Activated B cell treated with CpG ODN at 0.5 μM for 24 hours (primary cell): ENCODE results near the gene DCUN1D5. TPM values are rescaled to one million over a fixed set of nuclear protein-coding genes. Genes with fewer than 3 reads are reported as not detected.
A peak's percentile ranks its signal among the peaks of the same experiment; 100 is the strongest.

ENCODE experiments used
- ATAC-seq: fragments of 200-7000 bp; cut with Tn5 transposase; one replicate; pipeline ENCODE4 v1.10.0; 2021; ENCODE audit warnings: low read depth, mild to moderate bottlenecking, moderate library complexity
- CTCF ChIA-PET: fragments of 350-600 bp; sonication (Branson Sonifier 250); formaldehyde crosslinking; loops from one replicate; lab custom pipeline; 2021; ENCODE audit warnings: antibody characterized with exemption; lab: Charles Lee
- POLR2A ChIA-PET: fragments of 350-600 bp; sonication (Branson Sonifier 250); formaldehyde crosslinking; loops from one replicate; lab custom pipeline; 2021; ENCODE audit warnings: antibody characterized with exemption; lab: Charles Lee
- DNase-seq: peaks from one replicate; pipeline ENCODE4 v3.0.0; 2022
- H3K27ac Mint-ChIP-seq: one replicate; pipeline ENCODE4 v1.8.0; 2020; ENCODE audit warnings: mixed read lengths
- H3K27me3 Mint-ChIP-seq: one replicate; pipeline ENCODE4 v1.8.0; 2021; ENCODE audit warnings: mixed read lengths
- H3K36me3 Mint-ChIP-seq: one replicate; pipeline ENCODE4 v1.8.0; 2021; ENCODE audit warnings: low read depth, mixed read lengths
- H3K4me1 Mint-ChIP-seq: one replicate; pipeline ENCODE4 v1.8.0; 2021; ENCODE audit warnings: mixed read lengths
- H3K4me3 Mint-ChIP-seq: one replicate; pipeline ENCODE4 v1.8.0; 2020; ENCODE audit warnings: mild to moderate bottlenecking, mixed read lengths
- H3K9me3 Mint-ChIP-seq: one replicate; pipeline ENCODE4 v1.8.0; 2020; ENCODE audit warnings: mixed read lengths
- intact Hi-C: fragments of 100-400 bp; cut with micrococcal nuclease; formaldehyde crosslinking; loops from one replicate; pipeline ENCODE4 v1.15.1; 2024
- total RNA-seq: library from RNA; stranded (reverse); gene quantifications from 2 replicates; pipeline ENCODE4 v1.2.3, GENCODE V29; 2022
- TF ChIP-seq, protein P1 (sequence below): fragments of 200-600 bp; IDR thresholded peaks from one replicate; pipeline ENCODE4 v1.8.0; 2022; ENCODE audit warnings: antibody characterized with exemption, mild to moderate bottlenecking

DCUN1D5 gene
- total RNA-seq, 1 donor from 2014 or later = 20.9 TPM

GRCh38 chr11:103077554-103077953, 14.4 kb downstream of the DCUN1D5 start:
- ATAC-seq (no peak), DNase-seq (no peak)
- Mint-ChIP-seq H3K36me3 (peaks cover 81% of the 10 kb centered on the region), H3K4me3 (no peak overlapping the region), H3K9me3 (no peaks in the 10 kb centered on the region), H3K27ac (no peak overlapping the region), H3K27me3 (no peaks in the 10 kb centered on the region), H3K4me1 (peaks cover 8% of the 10 kb centered on the region)
- TF ChIP-seq, protein P1, sequence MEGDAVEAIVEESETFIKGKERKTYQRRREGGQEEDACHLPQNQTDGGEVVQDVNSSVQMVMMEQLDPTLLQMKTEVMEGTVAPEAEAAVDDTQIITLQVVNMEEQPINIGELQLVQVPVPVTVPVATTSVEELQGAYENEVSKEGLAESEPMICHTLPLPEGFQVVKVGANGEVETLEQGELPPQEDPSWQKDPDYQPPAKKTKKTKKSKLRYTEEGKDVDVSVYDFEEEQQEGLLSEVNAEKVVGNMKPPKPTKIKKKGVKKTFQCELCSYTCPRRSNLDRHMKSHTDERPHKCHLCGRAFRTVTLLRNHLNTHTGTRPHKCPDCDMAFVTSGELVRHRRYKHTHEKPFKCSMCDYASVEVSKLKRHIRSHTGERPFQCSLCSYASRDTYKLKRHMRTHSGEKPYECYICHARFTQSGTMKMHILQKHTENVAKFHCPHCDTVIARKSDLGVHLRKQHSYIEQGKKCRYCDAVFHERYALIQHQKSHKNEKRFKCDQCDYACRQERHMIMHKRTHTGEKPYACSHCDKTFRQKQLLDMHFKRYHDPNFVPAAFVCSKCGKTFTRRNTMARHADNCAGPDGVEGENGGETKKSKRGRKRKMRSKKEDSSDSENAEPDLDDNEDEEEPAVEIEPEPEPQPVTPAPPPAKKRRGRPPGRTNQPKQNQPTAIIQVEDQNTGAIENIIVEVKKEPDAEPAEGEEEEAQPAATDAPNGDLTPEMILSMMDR = no peak
- intact Hi-C loops = no loop called here
- ChIA-PET POLR2A (no interaction called here), CTCF (no interaction called here)

- no peak for ATAC-seq
- intact Hi-C loops = no loop called here
- Mint-ChIP-seq H3K36me3 (peaks cover 77% of the 10 kb centered on the region), H3K27ac (no peak overlapping the region), H3K4me1 (peaks cover 8% of the 10 kb centered on the region), H3K27me3 (no peaks in the 10 kb centered on the region), H3K9me3 (no peaks in the 10 kb centered on the region), H3K4me3 (no peak overlapping the region)
- ChIA-PET POLR2A (no interaction called here), CTCF (no interaction called here)
- DNase-seq = no peak
- TF ChIP-seq, protein P1 = no peak
Measured at GRCh38 chr11:103076361-103076760, 15.6 kb downstream of the DCUN1D5 start.

DNA sequence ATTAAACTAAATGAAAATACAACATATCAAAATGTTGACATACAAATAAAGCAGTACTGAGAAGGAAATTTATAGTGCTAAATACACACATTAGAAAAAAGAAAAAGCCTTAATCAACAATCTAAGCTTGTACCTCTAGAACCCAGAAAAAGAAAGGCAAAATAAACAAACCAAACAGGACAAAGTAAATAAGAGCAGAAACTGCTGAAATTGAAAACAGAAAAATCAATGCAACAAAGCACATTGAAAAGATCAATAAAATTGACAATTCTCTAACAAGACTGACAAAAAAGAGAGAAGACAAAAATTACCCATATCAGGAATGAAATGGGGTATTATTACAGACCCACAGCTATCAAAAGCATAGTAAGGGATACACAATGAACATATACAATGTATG, 21.0 kb downstream of the DCUN1D5 start:
- peaks cover 57% of the 10 kb centered on the region for H3K36me3 Mint-ChIP-seq
- H3K4me1 Mint-ChIP-seq = peaks cover 38% of the 10 kb centered on the region
- ChIA-PET POLR2A (no interaction called here), CTCF (no interaction called here)
- TF ChIP-seq, protein P1 = no peak
- no peaks in the 10 kb centered on the region for H3K9me3 Mint-ChIP-seq
- ATAC-seq = no peak
- H3K27me3 Mint-ChIP-seq = no peaks in the 10 kb centered on the region
- H3K4me3 Mint-ChIP-seq = no peak overlapping the region
- intact Hi-C loops = loop anchor here (2.0 kb wide), 1 partner anchor 14 kb away; no protein-coding TSS in a partner anchor
- no peak for DNase-seq
- H3K27ac Mint-ChIP-seq = no peak overlapping the region

GRCh38 chr11:103070142-103070541, 21.8 kb downstream of the DCUN1D5 start:
- intact Hi-C loops = loop anchor here (2.0 kb wide), 1 partner anchor 15 kb away; no protein-coding TSS in a partner anchor
- Mint-ChIP-seq H3K4me1 (peaks cover 38% of the 10 kb centered on the region), H3K4me3 (peak overlapping the region; percentile 20), H3K27ac (peak overlapping the region; percentile 62), H3K27me3 (no peaks in the 10 kb centered on the region), H3K9me3 (no peaks in the 10 kb centered on the region), H3K36me3 (peaks cover 58% of the 10 kb centered on the region)
- DNase-seq (no peak), ATAC-seq (peak; percentile 57)
- TF ChIP-seq, protein P1 = no peak
- POLR2A ChIA-PET = no interaction called here
- CTCF ChIA-PET = no interaction called here

GRCh38 chr11:103069367-103069766, 22.6 kb downstream of the DCUN1D5 start:
- H3K4me1 Mint-ChIP-seq = peaks cover 38% of the 10 kb centered on the region
- intact Hi-C loops = no loop called here
- ATAC-seq (no peak), DNase-seq (no peak)
- H3K9me3 Mint-ChIP-seq = no peaks in the 10 kb centered on the region
- H3K27me3 Mint-ChIP-seq = no peaks in the 10 kb centered on the region
- TF ChIP-seq, protein P1 = no peak
- H3K4me3 Mint-ChIP-seq = no peak overlapping the region
- CTCF ChIA-PET = no interaction called here
- POLR2A ChIA-PET = no interaction called here
- H3K36me3 Mint-ChIP-seq = peaks cover 53% of the 10 kb centered on the region
- H3K27ac Mint-ChIP-seq = peak overlapping the region; percentile 62
